IMR-90 (cell line): ENCODE data around the gene PTH1R.

ENCODE experiments used
- BHLHE40 ChIP-seq: fragments of 150-350 bp; IDR thresholded peaks from 2 replicates; pipeline ENCODE4 v1.6.1; 2016; ENCODE audit warnings: mild to moderate bottlenecking, low read depth, low read length
- CEBPB ChIP-seq: IDR thresholded peaks from 2 replicates; pipeline ENCODE4 v1.6.1; 2012; ENCODE audit warnings: low read depth, low read length, improper control_type of control experiment
- CHD1 ChIP-seq: IDR thresholded peaks from 2 replicates; pipeline ENCODE4 v1.6.1; 2012; ENCODE audit warnings: low read depth, low read length, improper control_type of control experiment
- ELK1 ChIP-seq: fragments of 150-350 bp; IDR thresholded peaks from 2 replicates; pipeline ENCODE4 v1.6.1; 2016; ENCODE audit warnings: low read depth, mild to moderate bottlenecking, low read length, moderate library complexity, borderline replicate concordance
- MAFK ChIP-seq: IDR thresholded peaks from 2 replicates; pipeline ENCODE4 v1.6.1; 2012; ENCODE audit warnings: low read depth, low read length, improper control_type of control experiment
- MAZ ChIP-seq: IDR thresholded peaks from 2 replicates; pipeline ENCODE4 v1.6.1; 2012; ENCODE audit warnings: low read depth, mild to moderate bottlenecking, low read length, improper control_type of control experiment, moderate library complexity, borderline replicate concordance
- POLR2A ChIP-seq: IDR thresholded peaks from 2 replicates; pipeline ENCODE4 v1.6.1; 2012; ENCODE audit warnings: mild to moderate bottlenecking, low read depth, low read length
- RAD21 ChIP-seq: IDR thresholded peaks from 2 replicates; pipeline ENCODE4 v1.6.1; 2012; ENCODE audit warnings: low read length, improper control_type of control experiment
- RCOR1 ChIP-seq: IDR thresholded peaks from 2 replicates; pipeline ENCODE4 v1.6.1; 2012; ENCODE audit warnings: mild to moderate bottlenecking, low read length, improper control_type of control experiment; ENCODE audit not compliant: insufficient replicate concordance
- RFX5 ChIP-seq: IDR thresholded peaks from 2 replicates; pipeline ENCODE4 v1.8.0; 2012; ENCODE audit warnings: low read depth, mild to moderate bottlenecking, low read length, moderate library complexity
- SMC3 ChIP-seq: fragments of 150-350 bp; IDR thresholded peaks from 2 replicates; pipeline ENCODE4 v1.6.1; 2016; ENCODE audit warnings: low read depth, mild to moderate bottlenecking, antibody characterized with exemption, low read length, moderate library complexity
- USF2 ChIP-seq: fragments of 150-350 bp; IDR thresholded peaks from 2 replicates; pipeline ENCODE4 v1.6.1; 2017; ENCODE audit warnings: mild to moderate bottlenecking, antibody characterized with exemption, low read length, low read depth
- TF ChIP-seq, protein P1 (sequence below): conservative IDR thresholded peaks from 2 replicates; pipeline ENCODE4 v1.5.1; 2012; ENCODE audit warnings: mild to moderate bottlenecking, low read depth, low read length, improper control_type of control experiment

DNA sequence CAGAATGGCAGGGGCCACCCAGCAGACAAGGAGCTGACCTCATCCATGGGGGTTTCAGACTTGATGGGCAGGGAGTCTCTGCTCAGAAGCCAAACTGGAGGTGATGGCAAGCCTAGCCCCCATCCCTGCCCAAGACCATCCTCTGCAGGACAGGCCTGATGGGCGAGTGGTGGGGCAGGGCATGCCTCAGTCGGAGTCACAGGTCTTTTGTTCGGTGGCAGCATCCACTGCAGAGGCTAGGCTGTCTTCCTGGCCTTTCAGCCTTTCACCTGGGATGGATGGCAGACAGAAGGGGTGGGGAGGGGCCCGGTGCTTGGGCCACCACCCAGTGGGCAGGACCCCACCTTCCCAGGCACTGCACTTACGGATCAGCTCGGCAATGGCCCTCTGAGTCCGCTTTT, 44.4 kb downstream of the PTH1R start:
- no peak for TF ChIP-seq USF2
- no peak for TF ChIP-seq POLR2A
- TF ChIP-seq, protein P1, sequence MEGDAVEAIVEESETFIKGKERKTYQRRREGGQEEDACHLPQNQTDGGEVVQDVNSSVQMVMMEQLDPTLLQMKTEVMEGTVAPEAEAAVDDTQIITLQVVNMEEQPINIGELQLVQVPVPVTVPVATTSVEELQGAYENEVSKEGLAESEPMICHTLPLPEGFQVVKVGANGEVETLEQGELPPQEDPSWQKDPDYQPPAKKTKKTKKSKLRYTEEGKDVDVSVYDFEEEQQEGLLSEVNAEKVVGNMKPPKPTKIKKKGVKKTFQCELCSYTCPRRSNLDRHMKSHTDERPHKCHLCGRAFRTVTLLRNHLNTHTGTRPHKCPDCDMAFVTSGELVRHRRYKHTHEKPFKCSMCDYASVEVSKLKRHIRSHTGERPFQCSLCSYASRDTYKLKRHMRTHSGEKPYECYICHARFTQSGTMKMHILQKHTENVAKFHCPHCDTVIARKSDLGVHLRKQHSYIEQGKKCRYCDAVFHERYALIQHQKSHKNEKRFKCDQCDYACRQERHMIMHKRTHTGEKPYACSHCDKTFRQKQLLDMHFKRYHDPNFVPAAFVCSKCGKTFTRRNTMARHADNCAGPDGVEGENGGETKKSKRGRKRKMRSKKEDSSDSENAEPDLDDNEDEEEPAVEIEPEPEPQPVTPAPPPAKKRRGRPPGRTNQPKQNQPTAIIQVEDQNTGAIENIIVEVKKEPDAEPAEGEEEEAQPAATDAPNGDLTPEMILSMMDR, result no peak
- TF ChIP-seq RAD21, result no peak
- TF ChIP-seq ELK1, result no peak
- TF ChIP-seq CHD1, result no peak
- no peak for TF ChIP-seq BHLHE40
- no peak for TF ChIP-seq SMC3
- TF ChIP-seq RFX5, result no peak
- no peak for TF ChIP-seq MAFK
- TF ChIP-seq RCOR1, result no peak
- no peak for TF ChIP-seq CEBPB
- TF ChIP-seq MAZ, result no peak
